K562 (cell line): ENCODE data around the gene POLD4. TPM values are rescaled to one million over a fixed set of nuclear protein-coding genes. Genes with fewer than 3 reads are reported as not detected.

Source experiments
- ARHGAP35 ChIP-seq: fragments of 450-650 bp; IDR thresholded peaks from 2 replicates; pipeline ENCODE4 v1.6.1; 2018; ENCODE audit not compliant: partially characterized antibody
- BCL6 ChIP-seq: fragments of 250-450 bp; sonication (Bioruptor Pico); IDR thresholded peaks from 2 replicates; pipeline ENCODE4 v1.4.0; 2020
- CEBPZ ChIP-seq: fragments of 150-350 bp; IDR thresholded peaks from 2 replicates; pipeline ENCODE4 v1.6.1; 2014; ENCODE audit warnings: low read depth, mild to moderate bottlenecking, low read length, borderline replicate concordance
- ELF4 ChIP-seq: fragments of 450-650 bp; formaldehyde crosslinking; IDR thresholded peaks from 2 replicates; pipeline ENCODE4 v1.4.0; 2022; ENCODE audit warnings: missing genetic modification characterization
- ERF ChIP-seq: fragments of 450-650 bp; formaldehyde crosslinking; IDR thresholded peaks from 2 replicates; pipeline ENCODE4 v1.4.0; 2020; ENCODE audit warnings: mild to moderate bottlenecking, mixed read lengths
- GATAD2A ChIP-seq: fragments of 450-650 bp; IDR thresholded peaks from 2 replicates; pipeline ENCODE4 v1.6.1; 2017
- GATAD2B ChIP-seq: fragments of 450-650 bp; IDR thresholded peaks from 2 replicates; pipeline ENCODE4 v1.6.1; 2017; ENCODE audit warnings: mild to moderate bottlenecking, borderline replicate concordance
- MBD2 ChIP-seq: sonication (generic); IDR thresholded peaks from 2 replicates; pipeline ENCODE4 v1.6.1; 2016; ENCODE audit warnings: low read depth, borderline replicate concordance
- MXI1 ChIP-seq: IDR thresholded peaks from 2 replicates; pipeline ENCODE4 v1.6.1; 2011; ENCODE audit warnings: low read depth, mild to moderate bottlenecking, improper control_type of control experiment, low read length
- NCOR1 ChIP-seq: fragments of 450-650 bp; IDR thresholded peaks from 2 replicates; pipeline ENCODE4 v1.6.1; 2016; ENCODE audit warnings: mild to moderate bottlenecking, moderate library complexity
- NRF1 ChIP-seq, 2 experiments: fragments of 450-650 bp; IDR thresholded peaks in 1 of 2; conservative IDR thresholded peaks in 1 of 2; 2 replicates each; pipeline ENCODE4 v1.6.1; 2014; ENCODE audit warnings: mild to moderate bottlenecking in 2 of 2
- PHF8 ChIP-seq: fragments of 200-600 bp; sonication (generic); IDR thresholded peaks from 2 replicates; pipeline ENCODE4 v1.6.1; 2012; ENCODE audit warnings: mixed run types, mild to moderate bottlenecking, inconsistent platforms, low read length, moderate library complexity, borderline replicate concordance
- RAD21 ChIP-seq, 2 experiments: fragments of 250-450 bp in 1 of 2; fragments of 450-650 bp in 1 of 2; sonication (Bioruptor Pico) in 1 of 2; formaldehyde crosslinking in 1 of 2; IDR thresholded peaks in 1 of 2; conservative IDR thresholded peaks in 1 of 2; 2 replicates each; pipeline versions ENCODE4 v1.4.0 to v1.8.0; 2020 to 2022; ENCODE audit warnings: mild to moderate bottlenecking in 2 of 2, moderate library complexity in 1 of 2
- ZNF23 ChIP-seq: fragments of 250-450 bp; sonication (Bioruptor Pico); IDR thresholded peaks from 2 replicates; pipeline ENCODE4 v1.4.0; 2020; ENCODE audit warnings: mild to moderate bottlenecking
- polyA plus RNA-seq, 8 experiments: library from polyadenylated mRNA; depleted of rRNA in 4 of 8; stranded (reverse) in 5 of 8; unstranded in 3 of 8; fragments of >200 nt; fragmentation: Nextera tagmentation in 2 of 8; fragmentation: Illumina TruSeq in 1 of 8; extraction: Ambion mirVana in 2 of 8; extraction: Trizol in 1 of 8; gene quantifications; 2 replicates each; pipeline versions ENCODE4 v1.2.1 to v1.2.3, GENCODE V29; 2011 to 2014; ENCODE audit warnings: inconsistent platforms in 1 of 8, missing spikeins in 1 of 8
- total RNA-seq, 7 experiments: library from RNA; depleted of rRNA in 6 of 7; stranded (reverse); fragments of >200 nt in 6 of 7; fragmentation: Illumina TruSeq in 2 of 7; extraction: Trizol in 2 of 7; gene quantifications; 2 replicates each; pipeline versions ENCODE4 v1.2.1 to v1.2.3, GENCODE V29; 2011 to 2021; ENCODE audit warnings: low replicate concordance in 1 of 7
- TF ChIP-seq, protein P1 (sequence below): fragments of 450-650 bp; formaldehyde crosslinking; IDR thresholded peaks from 2 replicates; pipeline ENCODE4 v1.4.0; 2020; ENCODE audit warnings: mild to moderate bottlenecking, moderate library complexity
- TF ChIP-seq, protein P2 (sequence below), 2 experiments: IDR thresholded peaks in 1 of 2; conservative IDR thresholded peaks in 1 of 2; 2 replicates each; pipeline ENCODE4 v1.6.1; 2016; ENCODE audit warnings: low read depth in 2 of 2, mild to moderate bottlenecking in 1 of 2, missing compliant biosample characterization in 1 of 2, missing genetic modification characterization in 1 of 2, moderate library complexity in 1 of 2
- TF ChIP-seq, protein P3 (sequence below): sonication (generic); formaldehyde crosslinking; IDR thresholded peaks from 2 replicates; pipeline ENCODE4 v1.8.1; 2023; ENCODE audit warnings: mild to moderate bottlenecking, missing genetic modification reagents

The POLD4 gene
- total and polyA plus RNA-seq, 9 of the 15 experiments (the other 6 are each of a cell fraction or from before 2014, with no cell fraction given) = 5.8 to 64.5 (median 18.3) TPM

DNA sequence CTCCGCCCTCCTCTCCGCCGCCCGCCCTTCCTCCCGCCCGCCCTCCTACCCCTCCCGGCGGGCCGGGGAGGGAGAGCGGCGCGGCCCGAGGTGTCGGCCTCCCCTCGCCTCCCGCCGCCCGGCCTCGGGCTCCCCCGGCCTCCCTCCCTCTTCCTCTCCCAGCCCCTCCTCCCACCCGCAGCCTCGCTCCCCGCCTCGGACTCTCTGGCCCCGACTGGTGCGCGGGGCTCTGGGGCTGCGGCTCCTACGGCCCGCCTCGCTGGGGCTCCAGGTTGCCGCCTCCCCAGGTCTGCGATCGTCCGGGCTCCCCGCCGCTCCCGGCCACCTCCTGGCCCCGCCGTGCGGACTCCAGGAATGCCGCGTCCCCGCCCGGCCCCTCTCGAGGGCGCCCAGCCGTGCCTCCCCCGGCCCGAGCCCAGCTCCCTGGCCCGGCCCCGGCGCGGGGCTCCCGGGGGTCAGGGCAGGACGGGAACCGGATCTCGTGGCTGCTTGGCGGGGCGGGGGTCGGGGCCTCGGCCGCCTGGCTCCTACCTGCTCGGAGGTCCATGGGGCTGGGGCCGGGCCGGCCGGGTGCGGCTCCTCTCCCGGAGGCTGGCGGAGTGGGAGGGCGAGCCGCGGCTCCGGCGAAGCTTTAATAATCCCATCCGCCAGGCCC is 19.8 kb upstream of the POLD4 start, which contains the start of gene CLCF1 (continued):
- no peak for TF ChIP-seq CEBPZ
- no peak for TF ChIP-seq ZNF23 (CRISPR knock-in tag)
- TF ChIP-seq BCL6 = no peak
- TF ChIP-seq, protein P1, sequence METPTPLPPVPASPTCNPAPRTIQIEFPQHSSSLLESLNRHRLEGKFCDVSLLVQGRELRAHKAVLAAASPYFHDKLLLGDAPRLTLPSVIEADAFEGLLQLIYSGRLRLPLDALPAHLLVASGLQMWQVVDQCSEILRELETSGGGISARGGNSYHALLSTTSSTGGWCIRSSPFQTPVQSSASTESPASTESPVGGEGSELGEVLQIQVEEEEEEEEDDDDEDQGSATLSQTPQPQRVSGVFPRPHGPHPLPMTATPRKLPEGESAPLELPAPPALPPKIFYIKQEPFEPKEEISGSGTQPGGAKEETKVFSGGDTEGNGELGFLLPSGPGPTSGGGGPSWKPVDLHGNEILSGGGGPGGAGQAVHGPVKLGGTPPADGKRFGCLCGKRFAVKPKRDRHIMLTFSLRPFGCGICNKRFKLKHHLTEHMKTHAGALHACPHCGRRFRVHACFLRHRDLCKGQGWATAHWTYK (CRISPR knock-in tag) = 0 out of 2 replicates have a peak, but pooled peaks have one; percentile 15
- TF ChIP-seq ELF4 (CRISPR knock-in tag) = no peak
- TF ChIP-seq PHF8 = peak; percentile 38; the same call in 1 of the 2 replicates
- peak; percentile 74; the same call in 1 of the 2 replicates for TF ChIP-seq ERF (CRISPR knock-in tag)
- no peak for TF ChIP-seq GATAD2A
- TF ChIP-seq, protein P2, sequence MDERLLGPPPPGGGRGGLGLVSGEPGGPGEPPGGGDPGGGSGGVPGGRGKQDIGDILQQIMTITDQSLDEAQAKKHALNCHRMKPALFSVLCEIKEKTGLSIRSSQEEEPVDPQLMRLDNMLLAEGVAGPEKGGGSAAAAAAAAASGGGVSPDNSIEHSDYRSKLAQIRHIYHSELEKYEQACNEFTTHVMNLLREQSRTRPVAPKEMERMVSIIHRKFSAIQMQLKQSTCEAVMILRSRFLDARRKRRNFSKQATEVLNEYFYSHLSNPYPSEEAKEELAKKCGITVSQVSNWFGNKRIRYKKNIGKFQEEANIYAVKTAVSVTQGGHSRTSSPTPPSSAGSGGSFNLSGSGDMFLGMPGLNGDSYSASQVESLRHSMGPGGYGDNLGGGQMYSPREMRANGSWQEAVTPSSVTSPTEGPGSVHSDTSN (CRISPR knock-in tag; IDR thresholded peaks at IDR 0.05; ENCODE audit: low read depth) = no peak
- TF ChIP-seq, protein P2 (tag; conservative IDR thresholded peaks at IDR 0.05; ENCODE audit: low read depth) = no peak
- TF ChIP-seq NRF1 (conservative IDR thresholded peaks at IDR 0.05 in 1 of 2, IDR thresholded peaks at IDR 0.05 in 1 of 2) = peak in 1 of 2 experiments; percentile 24; a peak in 2 of 4 replicates
- TF ChIP-seq GATAD2B = peak; percentile 15; the same call in 1 of the 2 replicates
- no peak for TF ChIP-seq ARHGAP35
- no peak for TF ChIP-seq MXI1
- 0 out of 2 replicates have a peak, but pooled peaks have one; percentile 5 for TF ChIP-seq MBD2
- TF ChIP-seq NCOR1 = peak; percentile 28; the same call in 1 of the 2 replicates
- TF ChIP-seq, protein P3, sequence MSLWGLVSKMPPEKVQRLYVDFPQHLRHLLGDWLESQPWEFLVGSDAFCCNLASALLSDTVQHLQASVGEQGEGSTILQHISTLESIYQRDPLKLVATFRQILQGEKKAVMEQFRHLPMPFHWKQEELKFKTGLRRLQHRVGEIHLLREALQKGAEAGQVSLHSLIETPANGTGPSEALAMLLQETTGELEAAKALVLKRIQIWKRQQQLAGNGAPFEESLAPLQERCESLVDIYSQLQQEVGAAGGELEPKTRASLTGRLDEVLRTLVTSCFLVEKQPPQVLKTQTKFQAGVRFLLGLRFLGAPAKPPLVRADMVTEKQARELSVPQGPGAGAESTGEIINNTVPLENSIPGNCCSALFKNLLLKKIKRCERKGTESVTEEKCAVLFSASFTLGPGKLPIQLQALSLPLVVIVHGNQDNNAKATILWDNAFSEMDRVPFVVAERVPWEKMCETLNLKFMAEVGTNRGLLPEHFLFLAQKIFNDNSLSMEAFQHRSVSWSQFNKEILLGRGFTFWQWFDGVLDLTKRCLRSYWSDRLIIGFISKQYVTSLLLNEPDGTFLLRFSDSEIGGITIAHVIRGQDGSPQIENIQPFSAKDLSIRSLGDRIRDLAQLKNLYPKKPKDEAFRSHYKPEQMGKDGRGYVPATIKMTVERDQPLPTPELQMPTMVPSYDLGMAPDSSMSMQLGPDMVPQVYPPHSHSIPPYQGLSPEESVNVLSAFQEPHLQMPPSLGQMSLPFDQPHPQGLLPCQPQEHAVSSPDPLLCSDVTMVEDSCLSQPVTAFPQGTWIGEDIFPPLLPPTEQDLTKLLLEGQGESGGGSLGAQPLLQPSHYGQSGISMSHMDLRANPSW (CRISPR knock-in tag) = 0 out of 2 replicates have a peak, but pooled peaks have one; percentile 21
- TF ChIP-seq RAD21 (CRISPR knock-in tag; conservative IDR thresholded peaks at IDR 0.05 in 1 of 2, IDR thresholded peaks at IDR 0.05 in 1 of 2) = no peak
